ENCODE measurements around the gene MYDGF.

DNA sequence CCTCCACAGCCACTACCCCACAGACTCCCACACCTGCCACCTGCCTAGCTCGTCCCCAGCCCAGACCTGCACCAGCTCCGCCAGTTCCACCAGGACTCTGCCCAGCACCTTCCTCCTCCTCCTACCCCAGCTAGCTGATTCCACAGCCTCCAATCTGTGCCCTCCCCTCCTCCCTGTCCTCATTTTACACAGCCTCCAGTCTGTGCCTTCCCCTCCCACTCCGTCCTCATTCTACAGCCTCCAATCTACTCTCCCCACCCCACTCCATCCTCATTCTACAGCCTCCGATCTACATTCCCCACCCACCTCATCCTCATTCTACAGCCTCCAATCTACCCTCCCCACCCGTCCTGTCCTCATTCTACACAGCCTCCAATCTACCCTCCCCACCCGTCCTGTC is 7.3 kb downstream of the MYDGF start:
- no peak for TF ChIP-seq POLR2A (IDR thresholded peaks at IDR 0.05; ENCODE audit: low read length)
- TF ChIP-seq GATA1 (IDR thresholded peaks at IDR 0.05; ENCODE audit: low read depth, low read length): no peak
